HEK293 (cell line): ENCODE results near the gene KRTAP10-4.
A peak's percentile ranks its signal among the peaks of the same experiment; 100 is the strongest.

Experiments
- CTCF ChIA-PET: fragments of 350-600 bp; formaldehyde crosslinking; extraction: SDS; loops from one replicate; lab custom pipeline; 2021; ENCODE audit warnings: antibody characterized with exemption; lab: Yijun Ruan, JAX
- POLR2A ChIA-PET: fragments of 300-600 bp; formaldehyde crosslinking; extraction: SDS; loops from one replicate; lab custom pipeline; 2020; ENCODE audit warnings: antibody characterized with exemption, inconsistent platforms; lab: Yijun Ruan, JAX
- H3K27ac ChIP-seq: fragments of 200-500 bp; sonication (Bioruptor generic); 2 replicates; pipeline ENCODE4 v1.5.1; 2014; ENCODE audit warnings: low read depth, low read length, control low read depth, inconsistent platforms; ENCODE audit errors: extremely low read depth
- H3K36me3 ChIP-seq, 2 experiments: fragments of 200-500 bp in 1 of 2; sonication (Bioruptor generic) in 1 of 2; 1 replicate in 1 of 2; 2 replicates in 1 of 2; pipeline ENCODE4 v1.5.1; 2014 to 2017; ENCODE audit warnings: inconsistent platforms in 2 of 2, low read length in 2 of 2; ENCODE audit not compliant: control insufficient read depth in 2 of 2, insufficient read depth in 1 of 2
- H3K4me1 ChIP-seq: fragments of 200-500 bp; sonication (Bioruptor generic); 2 replicates; pipeline ENCODE4 v1.5.1; 2014; ENCODE audit warnings: mild to moderate bottlenecking, low read length, inconsistent platforms; ENCODE audit not compliant: control insufficient read depth, insufficient read depth
- H3K4me3 ChIP-seq: 2 replicates; pipeline ENCODE4 v1.5.1; 2011; ENCODE audit warnings: low read depth, mild to moderate bottlenecking, control low read depth, low read length, moderate library complexity
- H3K9me3 ChIP-seq: fragments of 200-500 bp; sonication (Bioruptor generic); 2 replicates; pipeline ENCODE4 v1.5.1; 2014; ENCODE audit warnings: low read depth, low read length, inconsistent platforms; ENCODE audit not compliant: control insufficient read depth, insufficient read depth
- IKZF3 ChIP-seq: fragments of 450-650 bp; IDR thresholded peaks from 2 replicates; pipeline ENCODE4 v1.5.0; 2018; ENCODE audit warnings: missing biosample characterization, mild to moderate bottlenecking, missing genetic modification characterization, moderate library complexity
- KLF1 ChIP-seq: fragments of 450-650 bp; formaldehyde crosslinking; IDR thresholded peaks from 2 replicates; pipeline ENCODE4 v1.5.1; 2016; ENCODE audit warnings: missing biosample characterization, missing genetic modification characterization
- KLF17 ChIP-seq: fragments of 450-650 bp; formaldehyde crosslinking; IDR thresholded peaks from 2 replicates; pipeline ENCODE4 v1.5.1; 2016; ENCODE audit warnings: missing biosample characterization, missing genetic modification characterization
- PRDM10 ChIP-seq: fragments of 450-650 bp; formaldehyde crosslinking; IDR thresholded peaks from 2 replicates; pipeline ENCODE4 v1.5.1; 2016; ENCODE audit warnings: missing biosample characterization, missing genetic modification characterization
- REST ChIP-seq: fragments of 450-650 bp; formaldehyde crosslinking; IDR thresholded peaks from 2 replicates; pipeline ENCODE4 v1.5.1; 2016; ENCODE audit warnings: missing biosample characterization, missing genetic modification characterization
- SETDB1 ChIP-seq: IDR thresholded peaks from one replicate; pipeline ENCODE4 v1.6.1; 2017; ENCODE audit warnings: mild to moderate bottlenecking, low read length, moderate library complexity, mixed read lengths; ENCODE audit not compliant: insufficient read length
- SP2 ChIP-seq: fragments of 450-650 bp; formaldehyde crosslinking; IDR thresholded peaks from 2 replicates; pipeline ENCODE4 v1.5.1; 2016; ENCODE audit warnings: missing biosample characterization, missing genetic modification characterization
- WT1 ChIP-seq: fragments of 450-650 bp; formaldehyde crosslinking; IDR thresholded peaks from 2 replicates; pipeline ENCODE4 v1.5.1; 2016; ENCODE audit warnings: missing biosample characterization, missing genetic modification characterization
- YY1 ChIP-seq: fragments of 450-650 bp; formaldehyde crosslinking; IDR thresholded peaks from 2 replicates; pipeline ENCODE4 v1.5.1; 2018; ENCODE audit warnings: missing biosample characterization, missing genetic modification characterization
- ZBTB6 ChIP-seq: fragments of 450-650 bp; formaldehyde crosslinking; IDR thresholded peaks from 2 replicates; pipeline ENCODE4 v1.5.1; 2017; ENCODE audit warnings: missing biosample characterization, missing genetic modification characterization
- ZFP37 ChIP-seq: fragments of 450-650 bp; formaldehyde crosslinking; IDR thresholded peaks from 2 replicates; pipeline ENCODE4 v1.5.1; 2016; ENCODE audit warnings: missing biosample characterization, missing genetic modification characterization
- ZNF169 ChIP-seq: fragments of 450-650 bp; formaldehyde crosslinking; IDR thresholded peaks from 2 replicates; pipeline ENCODE4 v1.5.1; 2016; ENCODE audit warnings: missing biosample characterization, missing genetic modification characterization
- ZNF202 ChIP-seq: fragments of 450-650 bp; formaldehyde crosslinking; IDR thresholded peaks from 2 replicates; pipeline ENCODE4 v1.5.1; 2016; ENCODE audit warnings: missing biosample characterization, missing genetic modification characterization, borderline replicate concordance
- ZNF214 ChIP-seq: fragments of 450-650 bp; formaldehyde crosslinking; IDR thresholded peaks from 2 replicates; pipeline ENCODE4 v1.5.1; 2017; ENCODE audit warnings: missing biosample characterization, mild to moderate bottlenecking, missing genetic modification characterization, borderline replicate concordance
- ZNF362 ChIP-seq: fragments of 450-650 bp; formaldehyde crosslinking; IDR thresholded peaks from 2 replicates; pipeline ENCODE4 v1.5.1; 2016; ENCODE audit warnings: missing biosample characterization, missing genetic modification characterization
- ZNF426 ChIP-seq: fragments of 450-650 bp; formaldehyde crosslinking; IDR thresholded peaks from 2 replicates; pipeline ENCODE4 v1.5.1; 2017; ENCODE audit warnings: missing biosample characterization, missing genetic modification characterization, mild to moderate bottlenecking, inconsistent platforms, moderate library complexity
- ZNF670 ChIP-seq: fragments of 450-650 bp; formaldehyde crosslinking; IDR thresholded peaks from 2 replicates; pipeline ENCODE4 v1.5.1; 2016; ENCODE audit warnings: missing biosample characterization, missing genetic modification characterization, low read depth
- ZNF785 ChIP-seq: fragments of 450-650 bp; formaldehyde crosslinking; IDR thresholded peaks from 2 replicates; pipeline ENCODE4 v1.5.1; 2016; ENCODE audit warnings: missing biosample characterization, missing genetic modification characterization
- ZNF791 ChIP-seq: fragments of 450-650 bp; formaldehyde crosslinking; IDR thresholded peaks from 2 replicates; pipeline ENCODE4 v1.5.1; 2016; ENCODE audit warnings: missing biosample characterization, missing genetic modification characterization
- ZNF792 ChIP-seq: fragments of 450-650 bp; formaldehyde crosslinking; IDR thresholded peaks from 2 replicates; pipeline ENCODE4 v1.5.1; 2016; ENCODE audit warnings: missing biosample characterization, missing genetic modification characterization

The KRTAP10-4 gene

GRCh38 chr21:44593598-44594405, 20.3 kb downstream of the KRTAP10-4 start:
- CTCF ChIA-PET, result no interaction called here
- TF ChIP-seq YY1 (tag by site-specific recombination), result no peak
- no peak for TF ChIP-seq REST (tag by site-specific recombination)
- TF ChIP-seq SETDB1, result peak; percentile 20
- TF ChIP-seq PRDM10, result 0 out of 2 replicates have a peak, but pooled peaks have one; percentile 17
- TF ChIP-seq ZNF202 (tag by site-specific recombination), result no peak
- peak; percentile 74; the same call in 1 of the 2 replicates for TF ChIP-seq ZNF670 (tag by site-specific recombination)
- TF ChIP-seq, all 188 proteins: peak for 3
- Histone ChIP-seq H3K4me1 (no peaks in the 10 kb centered on the region), H3K4me3 (no peak overlapping the region), H3K27ac (no peak overlapping the region), H3K9me3 (no peaks in the 10 kb centered on the region), H3K36me3 (no peaks in the 10 kb centered on the region)
- POLR2A ChIA-PET, result no interaction called here

GRCh38 chr21:44594406-44594916, 20.9 kb downstream of the KRTAP10-4 start:
- CTCF ChIA-PET, result no interaction called here

GRCh38 chr21:44595524-44595923, 22.0 kb downstream of the KRTAP10-4 start:
- no peaks in the 10 kb centered on the region for H3K9me3 ChIP-seq
- no peaks in the 10 kb centered on the region for H3K36me3 ChIP-seq
- no peaks in the 10 kb centered on the region for H3K4me1 ChIP-seq
- ChIA-PET CTCF (interaction anchor here (0.6 to 2.0 kb wide), 2 partner anchors 12 to 153 kb away, joined by 5 to 7 read pairs; no protein-coding TSS in a partner anchor), POLR2A (no interaction called here)
- no peak overlapping the region for H3K4me3 ChIP-seq
- no peak overlapping the region for H3K27ac ChIP-seq
- TF ChIP-seq ZFP37 (tag by site-specific recombination), result no peak
- no peak for TF ChIP-seq ZNF785 (tag by site-specific recombination)
- TF ChIP-seq ZBTB6 (tag by site-specific recombination), result no peak
- TF ChIP-seq ZNF362 (tag by site-specific recombination), result no peak
- TF ChIP-seq SP2 (tag by site-specific recombination), result no peak
- TF ChIP-seq ZNF791 (tag by site-specific recombination), result no peak
- TF ChIP-seq KLF17, result no peak
- no peak for TF ChIP-seq ZNF426 (tag by site-specific recombination)
- TF ChIP-seq ZNF169, result no peak
- TF ChIP-seq IKZF3 (tag by site-specific recombination), result no peak

More at GRCh38 chr21:44594406-44594916, 20.9 kb downstream of the KRTAP10-4 start:
- POLR2A ChIA-PET, result no interaction called here
- H3K4me1 ChIP-seq, result no peaks in the 10 kb centered on the region
- TF ChIP-seq ZNF214 (tag by site-specific recombination), result no peak
- no peak for TF ChIP-seq ZNF792 (tag by site-specific recombination)
- no peak for TF ChIP-seq WT1 (tag by site-specific recombination)
- 0 out of 2 replicates have a peak, but pooled peaks have one; percentile 39 for TF ChIP-seq KLF1
- no peaks in the 10 kb centered on the region for H3K9me3 ChIP-seq
- no peak overlapping the region for H3K27ac ChIP-seq
- H3K36me3 ChIP-seq, result no peaks in the 10 kb centered on the region
- H3K4me3 ChIP-seq, result no peak overlapping the region
